GM10847 (cell line): ENCODE results near the gene ADAMTS19.

Source experiments
- POLR2A ChIP-seq: IDR thresholded peaks from 2 replicates; pipeline ENCODE4 v1.6.1; 2011; ENCODE audit not compliant: insufficient read length; ENCODE audit errors: extremely low read depth

The ADAMTS19 gene

DNA sequence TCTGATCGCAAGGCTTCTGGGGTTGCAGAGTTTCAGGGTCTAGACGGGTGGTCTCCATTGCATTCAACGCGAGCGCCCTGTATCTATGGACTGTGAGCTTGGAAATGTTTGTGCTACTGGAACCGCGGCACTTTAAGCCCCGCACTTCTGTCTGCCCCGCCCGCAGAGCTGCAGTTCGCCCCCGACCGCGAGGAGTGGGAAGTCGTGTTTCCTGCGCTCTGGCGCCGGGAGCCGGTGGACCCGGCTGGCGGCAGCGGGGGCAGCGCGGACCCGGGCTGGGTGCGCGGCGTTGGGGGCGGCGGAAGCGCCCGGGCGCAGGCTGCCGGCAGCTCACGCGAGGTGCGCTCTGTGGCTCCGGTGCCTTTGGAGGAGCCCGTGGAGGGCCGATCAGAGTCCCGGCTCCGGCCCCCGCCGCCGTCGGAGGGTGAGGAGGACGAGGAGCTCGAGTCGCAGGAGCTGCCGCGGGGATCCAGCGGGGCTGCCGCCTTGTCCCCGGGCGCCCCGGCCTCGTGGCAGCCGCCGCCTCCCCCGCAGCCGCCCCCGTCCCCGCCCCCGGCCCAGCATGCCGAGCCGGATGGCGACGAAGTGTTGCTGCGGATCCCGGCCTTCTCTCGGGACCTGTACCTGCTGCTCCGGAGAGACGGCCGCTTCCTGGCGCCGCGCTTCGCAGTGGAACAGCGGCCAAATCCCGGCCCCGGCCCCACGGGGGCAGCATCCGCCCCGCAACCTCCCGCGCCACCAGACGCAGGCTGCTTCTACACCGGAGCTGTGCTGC, 1.0 kb downstream of the ADAMTS19 start:
- TF ChIP-seq POLR2A = no peak

GRCh38 chr5:129461711-129462332, 1.7 kb downstream of the ADAMTS19 start:
- TF ChIP-seq POLR2A = no peak

- TF ChIP-seq POLR2A = no peak
These were observed 5.8 kb downstream of the ADAMTS19 start for GRCh38 chr5:129465776-129466344.

DNA sequence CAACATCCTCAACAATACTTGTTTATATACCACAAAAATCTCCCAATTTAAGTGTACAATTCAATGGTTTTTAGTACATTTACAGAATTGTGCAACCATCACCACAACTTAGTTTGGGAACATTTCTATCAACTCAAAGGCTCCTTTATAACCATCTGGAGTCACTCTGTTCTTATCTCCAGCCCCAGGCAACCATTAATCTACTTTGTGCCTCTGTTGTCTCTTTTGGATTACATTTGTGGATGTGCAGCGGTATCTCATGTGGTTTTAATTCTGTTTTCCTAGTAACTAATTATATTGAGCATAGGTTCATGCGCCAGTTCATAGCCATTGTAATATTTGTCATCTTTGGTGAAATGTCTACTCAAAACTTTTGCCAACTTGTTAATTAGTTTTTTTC, 14.4 kb downstream of the ADAMTS19 start:
- no peak for TF ChIP-seq POLR2A

DNA sequence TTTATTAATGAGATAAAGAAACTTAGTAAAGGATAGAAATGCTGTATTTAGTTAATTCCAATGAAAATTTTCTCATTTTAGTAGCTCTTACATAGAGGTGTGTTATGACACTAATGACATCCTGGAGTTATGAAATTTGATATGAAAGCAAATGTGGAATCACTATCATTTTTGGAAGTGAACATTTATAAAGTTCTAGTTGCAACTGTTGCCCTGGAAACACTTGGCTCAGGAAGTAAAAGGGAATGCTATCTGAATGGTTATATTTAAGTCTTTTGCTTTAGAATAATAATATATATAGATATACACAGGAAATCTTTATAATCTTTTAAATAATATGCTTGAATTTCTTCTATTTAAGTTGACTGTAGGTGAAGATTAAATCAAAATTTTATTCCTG, 16.7 kb downstream of the ADAMTS19 start:
- TF ChIP-seq POLR2A = no peak

GRCh38 chr5:129477532-129477931, 17.4 kb downstream of the ADAMTS19 start:
- no peak for TF ChIP-seq POLR2A

DNA sequence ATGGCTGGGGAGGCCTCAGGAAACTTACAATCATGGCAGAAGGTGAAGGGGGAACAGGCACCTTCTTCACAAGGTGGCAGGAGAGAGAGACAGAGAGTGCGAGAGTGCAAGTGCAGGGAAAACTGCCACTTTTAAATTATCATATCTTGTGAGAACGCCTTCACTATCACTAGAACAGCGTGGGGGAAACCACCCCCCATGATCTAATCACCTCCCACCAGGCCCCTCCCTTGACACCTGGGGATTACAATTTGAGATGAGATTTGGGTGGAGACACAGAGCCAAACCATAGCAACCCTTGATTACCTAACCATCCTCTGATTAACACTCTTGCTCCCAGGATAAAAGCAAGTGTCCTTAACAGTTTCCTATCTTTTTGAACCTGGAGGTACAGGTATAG, 21.1 kb downstream of the ADAMTS19 start:
- no peak for TF ChIP-seq POLR2A

- TF ChIP-seq POLR2A = no peak
These were observed 36.3 kb downstream of the ADAMTS19 start for GRCh38 chr5:129496421-129496820.

GRCh38 chr5:129496864-129497595, 36.9 kb downstream of the ADAMTS19 start:
- TF ChIP-seq POLR2A = no peak

DNA sequence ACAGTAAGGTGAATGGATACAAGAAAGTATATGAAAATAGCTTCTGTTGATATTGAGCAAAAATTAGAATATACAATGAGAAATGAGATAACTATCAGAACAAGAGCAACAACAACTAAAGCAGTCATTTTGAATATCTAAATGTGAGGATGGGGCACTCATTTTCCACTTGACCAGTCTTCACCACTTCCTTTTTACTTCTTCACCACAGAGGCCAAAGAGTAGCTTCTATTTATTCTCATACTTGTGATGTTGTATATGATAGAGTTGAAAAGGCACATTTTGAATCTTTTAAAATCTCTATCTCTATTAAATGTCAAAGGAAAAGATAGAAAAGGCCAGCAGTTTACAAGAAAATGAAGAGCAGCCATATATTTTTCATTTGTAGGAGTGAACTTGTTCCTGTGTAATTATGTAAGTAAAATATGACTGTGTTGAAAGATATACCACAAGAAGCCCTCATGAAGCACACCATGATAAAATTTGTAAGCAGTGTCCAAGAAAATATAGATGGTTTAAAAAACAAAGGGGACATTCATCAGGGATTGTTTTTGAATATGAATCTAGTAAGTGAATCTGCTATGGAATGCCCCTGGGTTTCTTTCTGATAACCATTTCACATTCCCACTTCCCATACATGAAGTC, 39.2 kb downstream of the ADAMTS19 start:
- no peak for TF ChIP-seq POLR2A

- TF ChIP-seq POLR2A = no peak
These were observed 40.0 kb downstream of the ADAMTS19 start for GRCh38 chr5:129500101-129500500.

- TF ChIP-seq POLR2A = no peak
These were observed 46.0 kb downstream of the ADAMTS19 start for GRCh38 chr5:129506086-129506485.

GRCh38 chr5:129506950-129507349, 46.9 kb downstream of the ADAMTS19 start:
- no peak for TF ChIP-seq POLR2A

DNA sequence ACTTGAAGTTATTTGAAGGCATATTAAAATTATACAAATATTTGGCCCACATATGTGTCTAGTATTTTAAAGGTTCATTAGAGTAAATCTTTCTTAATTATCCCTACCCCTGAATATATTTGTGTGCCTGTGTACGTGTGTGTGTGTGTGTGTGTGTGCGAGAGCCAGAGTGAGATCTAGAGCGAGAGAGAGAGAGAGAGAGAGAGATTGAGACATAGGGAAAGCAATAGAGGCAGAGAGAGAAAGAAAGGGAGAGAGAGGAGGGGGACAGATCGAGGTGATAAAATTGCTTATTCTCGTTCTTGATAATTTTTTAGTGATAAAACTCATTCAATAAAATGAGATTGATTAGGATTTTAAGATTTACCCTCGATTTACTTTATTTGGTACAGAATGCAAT, 47.4 kb downstream of the ADAMTS19 start:
- no peak for TF ChIP-seq POLR2A

GRCh38 chr5:129508606-129509005, 48.5 kb downstream of the ADAMTS19 start:
- TF ChIP-seq POLR2A = no peak
